Renal cortex interstitium (tissue), 11 donors: ENCODE results near the gene RPUSD1. TPM values are rescaled to one million over a fixed set of nuclear protein-coding genes. Genes with fewer than 3 reads are reported as not detected.

Experiments
- DNase-seq, 11 donors: peaks; one replicate each; pipeline ENCODE4 v3.0.0-alpha.2; 2013; ENCODE audit warnings: low read depth in 9 of 11, low spot score in 4 of 11; ENCODE audit errors: extremely low read depth in 1 of 11
- polyA plus RNA-seq, 3 donors: library from polyadenylated mRNA; unstranded; fragments of 120-200 nt; gene quantifications; one replicate each; pipeline ENCODE4 v1.2.1, GENCODE V29; 2013; ENCODE audit not compliant: insufficient read length in 3 of 3

RPUSD1 gene
- polyA plus RNA-seq, 3 donors, result 9.1 to 22.4 (median 16.7) TPM

DNA sequence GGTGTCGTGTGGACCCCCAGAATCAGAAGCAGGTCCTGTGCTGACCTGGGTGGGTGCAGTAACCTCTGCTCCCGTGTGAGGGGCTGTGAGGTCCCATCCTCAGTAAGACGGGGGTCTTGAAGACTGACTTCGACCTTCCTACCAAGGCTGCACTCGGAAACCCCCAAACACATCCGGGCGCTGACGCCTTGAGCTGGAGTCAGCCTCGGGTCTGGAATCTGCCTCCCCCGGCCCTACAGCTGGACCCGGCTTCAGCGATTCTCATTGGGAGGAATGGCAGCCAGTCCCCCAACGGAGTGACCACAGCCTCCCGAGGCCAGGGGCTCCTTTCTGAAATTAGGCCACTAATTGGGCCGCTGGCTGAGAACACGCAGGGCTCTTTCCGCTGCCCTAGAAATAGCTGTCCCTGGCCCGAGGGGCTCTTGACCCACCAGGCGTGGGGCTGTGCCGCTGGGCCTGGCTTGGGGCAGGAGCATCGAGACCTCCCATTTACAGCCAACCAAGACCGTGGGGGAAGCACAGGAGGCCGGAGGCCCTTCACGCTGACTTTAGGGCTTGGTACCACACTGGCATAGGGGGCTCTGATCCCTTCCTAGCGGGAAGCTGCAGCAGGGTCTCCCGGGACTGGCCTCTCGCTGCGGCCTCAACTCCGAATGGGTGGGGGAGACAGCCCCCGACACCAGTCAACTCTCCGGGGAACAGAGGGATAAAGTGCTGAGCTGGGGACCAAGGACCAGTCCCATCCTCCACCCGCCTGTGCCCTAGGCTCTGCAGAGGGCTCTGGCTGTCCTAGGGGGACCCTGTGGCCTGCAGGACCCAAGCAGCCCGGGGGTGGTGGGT is 15.0 kb upstream of the RPUSD1 start:
- no peak for DNase-seq

GRCh38 chr16:802461-802860 is 14.3 kb upstream of the RPUSD1 start:
- no peak for DNase-seq

DNA sequence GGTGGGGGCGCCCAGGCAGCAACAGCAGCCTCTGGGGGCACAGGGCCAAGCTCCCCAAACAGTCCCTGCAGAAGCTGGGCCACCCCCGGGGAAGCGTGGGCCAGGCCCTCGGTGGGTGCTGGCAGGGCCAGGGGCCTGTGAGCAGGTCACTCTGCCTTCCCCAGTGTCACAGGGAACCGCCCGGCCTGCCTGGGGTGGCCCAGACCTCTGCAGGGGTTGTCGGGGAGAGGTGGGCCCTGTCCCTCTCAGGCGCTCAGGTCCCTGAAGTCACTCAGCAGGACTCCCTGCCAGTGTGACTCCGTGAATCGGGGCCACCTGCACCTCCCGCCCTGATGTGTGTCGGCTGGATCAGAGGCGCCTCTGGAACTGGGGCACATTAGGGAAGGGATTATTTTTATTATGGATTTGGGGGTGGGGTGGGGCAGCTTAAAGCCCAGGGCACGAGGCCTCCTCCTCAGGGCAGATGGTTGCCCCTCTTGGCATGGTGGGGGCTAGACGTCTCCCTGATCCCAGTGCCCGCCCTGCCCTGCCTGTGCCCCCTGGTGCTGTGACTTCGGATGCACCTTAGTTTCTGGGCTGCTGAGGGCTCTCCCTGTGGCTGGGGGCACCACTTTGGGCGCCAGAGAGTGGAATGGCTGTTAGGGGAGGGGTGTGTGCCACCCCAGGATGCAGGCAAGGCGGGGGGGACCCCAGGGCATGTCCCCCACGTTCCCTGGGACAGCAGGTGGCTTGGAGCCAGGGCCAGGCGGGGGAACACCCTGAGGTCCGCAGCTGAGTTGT is 13.6 kb upstream of the RPUSD1 start:
- DNase-seq, result no peak

- no peak for DNase-seq
Measured at GRCh38 chr16:800834-801511, 12.8 kb upstream of the RPUSD1 start.

DNA sequence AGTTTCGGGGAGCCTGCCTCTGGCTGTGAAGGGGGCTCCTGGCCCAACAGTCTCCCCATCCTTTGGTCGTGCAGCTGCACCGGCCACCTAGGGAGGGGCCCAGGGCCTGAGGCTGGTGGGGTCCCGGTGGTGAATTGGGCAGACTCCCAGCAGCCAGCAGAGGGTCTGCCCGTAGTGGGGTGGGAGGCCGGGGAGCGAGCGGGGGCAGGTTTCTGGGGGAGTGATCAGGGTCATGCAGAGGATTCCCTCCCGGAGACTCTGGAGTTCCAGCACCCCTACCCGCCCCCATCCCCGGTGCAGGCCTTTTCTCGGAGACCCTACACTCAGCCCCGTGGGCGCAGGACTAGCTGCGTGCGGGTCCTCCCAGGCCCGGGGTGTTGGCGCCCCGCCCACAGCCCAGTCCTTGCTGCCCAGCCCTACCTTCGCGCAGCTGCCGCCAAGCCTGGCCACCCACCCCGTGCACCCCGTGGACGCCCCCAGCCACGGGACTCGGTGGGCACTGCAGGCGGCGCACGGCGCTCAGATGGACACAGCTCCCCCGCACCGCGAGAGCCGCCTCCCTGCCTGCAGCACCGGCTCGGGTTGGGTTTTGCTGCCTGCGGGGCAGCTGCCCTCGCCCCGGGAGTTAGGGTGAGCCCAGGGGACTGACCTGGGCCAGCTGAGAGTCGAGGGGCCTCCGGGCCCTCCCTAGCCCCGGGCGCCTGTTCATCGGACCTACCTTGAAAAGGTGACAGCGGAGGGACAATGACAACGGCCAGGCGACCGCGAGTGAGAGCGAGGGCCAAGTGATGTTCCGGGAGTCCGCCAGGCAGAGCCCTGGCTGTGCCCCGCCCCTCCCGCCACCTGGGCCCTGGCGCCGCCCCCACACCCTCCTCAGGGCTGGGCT is 12.0 kb upstream of the RPUSD1 start, which contains the start of gene GNG13:
TSS of gene GNG13 (minus strand) at position 787 of the 886 bp plus-strand sequence. CDS start 1,657 bp downstream, outside the sequence.
- DNase-seq, result no peak

DNA sequence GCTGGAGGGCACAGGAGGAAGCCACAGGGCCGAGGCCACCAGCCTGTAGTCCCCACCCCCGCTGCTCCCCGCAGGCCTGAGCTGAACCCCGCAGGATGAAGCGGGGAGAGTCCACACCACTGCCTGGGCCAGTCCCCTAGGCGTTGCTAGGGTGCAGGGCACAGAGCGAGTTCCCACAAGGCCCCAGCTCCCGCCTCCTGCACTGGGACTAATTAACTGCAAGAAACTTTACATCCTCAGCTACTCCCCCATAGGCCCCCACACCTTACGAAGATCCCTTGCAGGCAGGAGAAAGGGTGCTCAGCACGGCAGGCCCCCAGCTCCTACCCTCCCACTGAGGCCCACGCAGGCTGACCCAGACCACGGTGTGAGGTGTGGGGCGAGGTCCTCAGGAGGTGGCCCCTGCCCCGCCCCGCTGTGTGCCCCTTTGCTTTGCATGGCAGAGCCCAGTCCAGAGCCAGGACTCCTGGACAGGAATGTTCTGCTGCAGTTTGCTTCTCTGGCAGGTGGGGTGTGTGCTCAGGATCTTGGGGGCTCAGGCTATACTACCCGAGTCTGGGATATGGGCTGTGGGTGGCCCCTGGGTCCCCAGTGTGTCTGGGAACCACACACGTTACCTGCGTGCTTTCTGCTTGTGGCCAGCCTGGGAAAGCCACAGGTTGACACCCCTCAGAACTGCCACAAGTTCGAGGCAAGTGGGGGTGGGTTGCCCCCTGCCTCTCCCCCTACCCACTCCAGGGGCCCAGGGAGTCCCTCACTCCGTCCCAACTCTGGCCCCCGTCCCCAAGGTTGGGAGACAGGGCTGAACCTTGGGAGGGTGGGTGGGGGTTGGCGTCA is 11.1 kb upstream of the RPUSD1 start:
- DNase-seq, result no peak

DNA sequence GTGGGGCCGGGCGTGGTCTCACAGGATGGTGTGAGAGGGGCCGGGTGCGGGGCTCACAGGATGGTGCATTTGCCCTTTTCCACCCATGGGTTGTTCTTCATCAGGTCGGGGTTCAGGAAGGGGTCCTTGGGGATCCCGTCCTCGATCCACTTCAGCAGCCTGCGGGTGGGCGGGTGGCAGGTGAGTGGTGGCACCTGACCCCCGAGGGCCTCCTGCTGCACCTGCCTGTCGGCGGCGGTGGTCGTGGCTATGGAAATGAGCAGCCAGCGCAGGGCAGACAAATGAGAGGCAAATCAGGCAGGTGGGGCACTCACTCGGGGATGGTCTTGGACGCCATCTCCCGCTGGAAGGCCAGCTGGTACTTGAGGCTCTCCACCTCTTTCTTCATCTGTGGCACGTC is 10.5 kb upstream of the RPUSD1 start:
- no peak for DNase-seq

DNA sequence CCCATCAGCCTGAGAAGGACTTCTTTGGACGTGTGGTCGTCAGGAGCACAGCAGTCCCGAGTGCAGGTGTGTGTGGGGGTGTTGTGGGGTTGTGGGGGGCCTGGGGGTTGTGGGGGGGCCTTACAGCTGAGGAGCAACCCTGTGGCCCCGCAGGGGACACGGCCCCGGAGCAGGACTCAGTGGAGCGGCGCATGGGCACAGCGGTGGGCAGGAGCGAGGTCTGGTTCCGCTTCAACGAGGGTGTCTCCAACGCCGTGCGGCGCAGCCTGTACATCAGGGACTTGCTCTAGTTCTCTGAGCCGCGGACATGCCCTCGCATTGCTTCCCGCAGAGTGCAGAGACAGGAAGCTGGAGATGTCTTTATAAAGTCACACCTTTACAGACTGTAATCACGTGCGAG is 9.5 kb upstream of the RPUSD1 start:
- DNase-seq, result no peak

DNA sequence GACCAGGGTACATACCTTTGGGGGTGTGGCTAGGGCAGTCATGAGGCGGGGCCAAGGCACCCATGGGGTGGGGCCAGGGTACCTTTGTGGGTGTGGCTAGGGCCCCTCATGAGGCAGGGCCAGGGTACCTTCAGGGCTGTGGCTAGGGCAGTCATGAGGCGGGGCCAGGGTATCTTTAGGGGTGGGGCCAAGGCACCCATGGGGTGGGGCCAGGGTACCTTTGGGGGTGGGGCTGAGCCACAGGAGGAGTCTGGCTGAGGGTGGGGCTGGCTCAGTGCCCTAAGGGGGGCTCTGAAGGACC is 8.9 kb upstream of the RPUSD1 start:
- no peak for DNase-seq

DNA sequence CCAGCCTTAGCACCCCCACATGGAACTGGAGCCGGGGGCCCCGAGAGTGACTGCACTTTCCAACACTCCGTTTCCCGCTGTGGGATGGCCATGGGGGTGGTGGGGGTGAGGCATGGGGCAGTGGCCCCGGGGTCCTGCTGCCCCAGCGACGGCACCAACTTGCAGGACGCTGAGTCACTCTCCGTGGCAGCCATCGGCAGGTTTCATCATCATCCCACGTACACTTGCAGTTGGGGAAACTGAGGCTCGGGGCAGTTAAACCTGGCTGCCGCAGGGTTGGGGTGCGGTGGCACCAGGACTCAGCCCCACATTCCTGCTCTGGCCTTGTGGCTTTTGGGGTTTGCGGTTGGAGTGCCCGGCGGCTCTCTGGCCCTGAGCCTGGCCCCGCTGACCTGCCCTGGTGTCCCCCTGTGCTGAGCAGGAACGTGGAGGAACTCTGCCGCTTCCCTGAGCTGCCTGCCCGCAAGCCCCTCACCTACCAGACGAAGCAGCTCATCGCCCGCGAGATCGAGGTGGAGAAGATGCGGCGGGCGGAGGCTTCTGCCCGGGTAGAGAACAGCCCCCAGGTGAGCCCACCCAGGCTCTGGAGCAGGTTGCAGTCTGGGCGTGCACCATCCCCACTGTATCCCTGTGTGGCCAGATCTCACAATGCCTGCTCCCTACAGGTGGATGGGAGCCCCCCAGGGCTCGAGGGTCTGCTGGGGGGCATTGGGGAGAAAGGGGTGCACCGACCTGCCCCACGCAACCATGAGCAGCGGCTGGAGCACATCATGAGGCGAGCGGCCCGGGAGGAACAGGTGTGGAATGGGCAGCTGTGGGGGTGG is 8.3 kb upstream of the RPUSD1 start:
- DNase-seq, result no peak

DNA sequence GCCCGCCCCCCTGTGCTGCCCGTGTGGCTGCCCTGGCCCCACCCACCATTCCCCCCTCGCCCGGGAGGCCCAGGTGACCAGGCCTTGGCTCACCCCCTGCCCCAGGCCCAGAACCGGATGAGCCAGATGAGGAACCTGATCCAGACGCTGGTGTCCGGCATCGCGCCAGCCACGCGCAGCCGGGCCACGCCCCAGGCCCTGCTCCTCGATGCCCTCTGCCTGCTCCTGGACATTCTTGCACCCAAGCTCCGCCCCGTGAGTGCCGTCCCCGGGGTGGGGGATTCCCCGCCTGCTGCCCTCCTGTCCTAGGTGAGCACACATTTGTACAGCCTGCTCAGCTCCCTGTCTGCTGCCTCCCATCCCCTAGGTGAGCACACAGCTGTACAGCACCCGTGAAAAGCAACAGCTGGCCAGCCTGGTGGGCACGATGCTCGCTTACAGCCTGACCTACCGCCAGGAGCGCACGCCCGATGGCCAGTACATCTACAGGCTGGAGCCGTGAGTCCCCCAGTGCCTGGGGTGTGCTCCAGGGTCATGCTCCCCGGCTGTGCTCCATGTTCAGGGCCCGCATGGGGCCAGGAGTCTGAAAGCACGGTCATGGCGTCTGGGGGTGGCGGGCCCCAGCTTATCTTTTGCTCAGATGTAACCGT is 7.5 kb upstream of the RPUSD1 start:
- DNase-seq, result no peak

DNA sequence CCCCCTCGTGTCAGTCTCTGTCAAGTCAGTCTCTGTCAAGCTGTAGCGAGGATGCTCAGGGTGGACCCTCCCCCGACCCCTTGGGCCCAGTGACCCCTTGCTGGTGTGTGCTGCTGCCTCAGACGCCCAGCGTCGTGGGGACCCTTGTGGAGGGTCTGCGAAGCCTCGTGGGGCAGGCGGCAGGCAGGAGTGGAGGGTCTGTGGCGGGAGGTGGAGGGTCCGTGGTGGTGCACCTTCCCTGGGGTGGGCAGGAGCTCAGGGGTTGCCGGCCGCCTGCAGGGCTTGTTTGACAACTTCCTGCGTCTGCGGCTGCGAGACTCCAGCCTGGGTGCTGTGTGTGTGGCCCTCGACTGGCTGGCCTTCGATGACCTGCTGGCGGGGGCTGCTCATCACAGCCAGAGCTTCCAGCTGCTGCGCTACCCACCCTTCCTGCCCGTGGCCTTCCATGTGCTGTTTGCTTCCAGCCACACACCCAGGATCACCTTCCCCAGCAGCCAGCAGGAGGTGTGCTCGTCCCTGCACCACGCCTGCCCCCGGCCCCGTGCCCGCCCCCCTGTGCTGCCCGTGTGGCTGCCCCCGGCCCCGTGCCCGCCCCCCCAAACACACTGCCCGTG is 6.8 kb upstream of the RPUSD1 start:
- DNase-seq, result no peak

- no peak for DNase-seq
Measured at GRCh38 chr16:794091-794822, 6.1 kb upstream of the RPUSD1 start.

GRCh38 chr16:793414-793813 is 5.2 kb upstream of the RPUSD1 start:
- no peak for DNase-seq

- no peak for DNase-seq
Measured at GRCh38 chr16:792221-792995, 4.2 kb upstream of the RPUSD1 start.
